ENCODE results near the gene TMEM212. TPM values are rescaled to one million over a fixed set of nuclear protein-coding genes. Genes with fewer than 3 reads are reported as not detected.
A peak's percentile ranks its signal among the peaks of the same experiment; 100 is the strongest.

TMEM212 gene
- total and polyA plus RNA-seq, 2 of the 13 experiments (the other 11 are each of a cell fraction or from before 2014, with no cell fraction given): not detected

- TF ChIP-seq ZBTB20 (CRISPR knock-in tag; IDR thresholded peaks at IDR 0.05; ENCODE audit: borderline replicate concordance, low read depth): no peak
- TF ChIP-seq GATAD1 (CRISPR knock-in tag; IDR thresholded peaks at IDR 0.05): 0 out of 2 replicates have a peak, but pooled peaks have one; percentile 24
- no peak for TF ChIP-seq ZNF333 (CRISPR knock-in tag; IDR thresholded peaks at IDR 0.05; ENCODE audit: borderline replicate concordance)
- no peak; the same call in 1 of the 2 replicates for TF ChIP-seq ZNF329 (CRISPR knock-in tag; IDR thresholded peaks at IDR 0.05; ENCODE audit: low read depth)
- peak; percentile 16; the same call in 1 of the 2 replicates for TF ChIP-seq ZNF230 (CRISPR knock-in tag; IDR thresholded peaks at IDR 0.05)
- TF ChIP-seq MTA1 (CRISPR knock-in tag; IDR thresholded peaks at IDR 0.05; ENCODE audit: borderline replicate concordance): no peak
- TF ChIP-seq HMG20A (CRISPR knock-in tag; IDR thresholded peaks at IDR 0.05; ENCODE audit: borderline replicate concordance): no peak; the same call in 1 of the 2 replicates
- no peak for TF ChIP-seq PRDM15 (CRISPR knock-in tag; IDR thresholded peaks at IDR 0.05)
- no peak for TF ChIP-seq HMGXB3 (CRISPR knock-in tag; IDR thresholded peaks at IDR 0.05; ENCODE audit: borderline replicate concordance)
- no peak for TF ChIP-seq MED1 (CRISPR knock-in tag; IDR thresholded peaks at IDR 0.05)
- no peak for TF ChIP-seq ZNF224 (CRISPR knock-in tag; IDR thresholded peaks at IDR 0.05)
- TF ChIP-seq MYPOP (CRISPR knock-in tag; IDR thresholded peaks at IDR 0.05): no peak
- TF ChIP-seq BHLHE40 (IDR thresholded peaks at IDR 0.05; ENCODE audit: low read length): no peak
- no peak for TF ChIP-seq RORA (CRISPR knock-in tag; IDR thresholded peaks at IDR 0.05)
- TF ChIP-seq HOXA3 (CRISPR knock-in tag; IDR thresholded peaks at IDR 0.05): no peak; the same call in 1 of the 2 replicates
- peak; percentile 52; the same call in 1 of the 2 replicates for TF ChIP-seq ZNF557 (CRISPR knock-in tag; IDR thresholded peaks at IDR 0.05)
- TF ChIP-seq ZNF256 (CRISPR knock-in tag; conservative IDR thresholded peaks at IDR 0.05): no peak
- no peak for TF ChIP-seq ZNF362 (CRISPR knock-in tag; IDR thresholded peaks at IDR 0.05; ENCODE audit: borderline replicate concordance)
- TF ChIP-seq ZNF691 (CRISPR knock-in tag; IDR thresholded peaks at IDR 0.05; ENCODE audit: borderline replicate concordance, low read depth): no peak
- no peak for TF ChIP-seq HNRNPLL (IDR thresholded peaks at IDR 0.05; ENCODE audit: low read depth, low read length, poor library complexity, severe bottlenecking)
Measured at GRCh38 chr3:171809611-171809860, 33.6 kb upstream of the TMEM212 start (continued).

Data from HepG2 (cell line).